ENCODE measurements around the gene SCN1A.

The SCN1A gene

GRCh38 chr2:166135849-166136258, 8.0 kb upstream of the SCN1A start:
- H3K4me3 ChIP-seq (ENCODE audit: low read depth, low read length): no peak overlapping the region
- no peaks in the 10 kb centered on the region for H3K4me1 ChIP-seq (ENCODE audit: control insufficient read depth, insufficient read depth, low read length, unreplicated experiment)
- no peak overlapping the region for H3K27ac ChIP-seq (ENCODE audit: low read depth, low read length)
- H3K36me3 ChIP-seq (ENCODE audit: insufficient read depth, low read length): no peaks in the 10 kb centered on the region
- H3K27me3 ChIP-seq (ENCODE audit: insufficient read depth, low read length): no peaks in the 10 kb centered on the region
- no peaks in the 10 kb centered on the region for H3K79me2 ChIP-seq (ENCODE audit: control insufficient read depth, insufficient read depth, low read length, unreplicated experiment)
- H2AFZ ChIP-seq (ENCODE audit: low read length, unreplicated experiment): no peak overlapping the region

- H3K27ac ChIP-seq (ENCODE audit: low read depth, low read length): no peak overlapping the region
- no peaks in the 10 kb centered on the region for H3K36me3 ChIP-seq (ENCODE audit: insufficient read depth, low read length)
- H2AFZ ChIP-seq (ENCODE audit: low read length, unreplicated experiment): no peak overlapping the region
- no peak overlapping the region for H3K4me3 ChIP-seq (ENCODE audit: low read depth, low read length)
- H3K4me1 ChIP-seq (ENCODE audit: control insufficient read depth, insufficient read depth, low read length, unreplicated experiment): no peaks in the 10 kb centered on the region
- H3K79me2 ChIP-seq (ENCODE audit: control insufficient read depth, insufficient read depth, low read length, unreplicated experiment): no peaks in the 10 kb centered on the region
- H3K27me3 ChIP-seq (ENCODE audit: insufficient read depth, low read length): no peaks in the 10 kb centered on the region
Measured at GRCh38 chr2:166135152-166135848, 7.5 kb upstream of the SCN1A start.

- H3K27ac ChIP-seq (ENCODE audit: low read depth, low read length): no peak overlapping the region
Measured at GRCh38 chr2:166134252-166135151, 6.7 kb upstream of the SCN1A start.

GRCh38 chr2:166133653-166134052, 5.8 kb upstream of the SCN1A start:
- Histone ChIP-seq H2AFZ (ENCODE audit: low read length, unreplicated experiment) (no peak overlapping the region), H3K4me1 (ENCODE audit: control insufficient read depth, insufficient read depth, low read length, unreplicated experiment) (no peaks in the 10 kb centered on the region), H3K79me2 (ENCODE audit: control insufficient read depth, insufficient read depth, low read length, unreplicated experiment) (no peaks in the 10 kb centered on the region), H3K4me3 (ENCODE audit: low read depth, low read length) (no peak overlapping the region), H3K36me3 (ENCODE audit: insufficient read depth, low read length) (no peaks in the 10 kb centered on the region), H3K27ac (ENCODE audit: low read depth, low read length) (no peak overlapping the region), H3K27me3 (ENCODE audit: insufficient read depth, low read length) (no peaks in the 10 kb centered on the region)

More at GRCh38 chr2:166134252-166135151, 6.7 kb upstream of the SCN1A start:
- no peak overlapping the region for H3K4me3 ChIP-seq (ENCODE audit: low read depth, low read length)
- no peak overlapping the region for H2AFZ ChIP-seq (ENCODE audit: low read length, unreplicated experiment)
- no peaks in the 10 kb centered on the region for H3K27me3 ChIP-seq (ENCODE audit: insufficient read depth, low read length)
- no peaks in the 10 kb centered on the region for H3K36me3 ChIP-seq (ENCODE audit: insufficient read depth, low read length)
- no peaks in the 10 kb centered on the region for H3K4me1 ChIP-seq (ENCODE audit: control insufficient read depth, insufficient read depth, low read length, unreplicated experiment)
- no peaks in the 10 kb centered on the region for H3K79me2 ChIP-seq (ENCODE audit: control insufficient read depth, insufficient read depth, low read length, unreplicated experiment)

- H3K27me3 ChIP-seq (ENCODE audit: insufficient read depth, low read length): no peaks in the 10 kb centered on the region
Measured at GRCh38 chr2:166128156-166128505, 311 bp upstream of the SCN1A start.

GRCh38 chr2:166126007-166126639, 1.7 kb downstream of the SCN1A start:
- H3K36me3 ChIP-seq (ENCODE audit: insufficient read depth, low read length): no peaks in the 10 kb centered on the region
- H3K4me3 ChIP-seq (ENCODE audit: low read depth, low read length): no peak overlapping the region
- H3K27ac ChIP-seq (ENCODE audit: low read depth, low read length): no peak overlapping the region
- H3K4me1 ChIP-seq (ENCODE audit: control insufficient read depth, insufficient read depth, low read length, unreplicated experiment): peaks cover 9% of the 10 kb centered on the region
- H3K27me3 ChIP-seq (ENCODE audit: insufficient read depth, low read length): no peaks in the 10 kb centered on the region
- no peak overlapping the region for H2AFZ ChIP-seq (ENCODE audit: low read length, unreplicated experiment)
- no peaks in the 10 kb centered on the region for H3K79me2 ChIP-seq (ENCODE audit: control insufficient read depth, insufficient read depth, low read length, unreplicated experiment)

More at GRCh38 chr2:166128156-166128505, 311 bp upstream of the SCN1A start:
- Histone ChIP-seq H2AFZ (ENCODE audit: low read length, unreplicated experiment) (no peak overlapping the region), H3K4me1 (ENCODE audit: control insufficient read depth, insufficient read depth, low read length, unreplicated experiment) (peaks cover 9% of the 10 kb centered on the region), H3K36me3 (ENCODE audit: insufficient read depth, low read length) (no peaks in the 10 kb centered on the region), H3K4me3 (ENCODE audit: low read depth, low read length) (no peak overlapping the region), H3K79me2 (ENCODE audit: control insufficient read depth, insufficient read depth, low read length, unreplicated experiment) (no peaks in the 10 kb centered on the region), H3K27ac (ENCODE audit: low read depth, low read length) (no peak overlapping the region)

GRCh38 chr2:166125557-166125956, 2.3 kb downstream of the SCN1A start:
- Histone ChIP-seq H3K4me1 (ENCODE audit: control insufficient read depth, insufficient read depth, low read length, unreplicated experiment) (peaks cover 9% of the 10 kb centered on the region), H3K27ac (ENCODE audit: low read depth, low read length) (no peak overlapping the region), H2AFZ (ENCODE audit: low read length, unreplicated experiment) (no peak overlapping the region), H3K36me3 (ENCODE audit: insufficient read depth, low read length) (no peaks in the 10 kb centered on the region), H3K27me3 (ENCODE audit: insufficient read depth, low read length) (no peaks in the 10 kb centered on the region), H3K4me3 (ENCODE audit: low read depth, low read length) (no peak overlapping the region), H3K79me2 (ENCODE audit: control insufficient read depth, insufficient read depth, low read length, unreplicated experiment) (no peaks in the 10 kb centered on the region)

GRCh38 chr2:166118180-166118579, 9.6 kb downstream of the SCN1A start:
- Histone ChIP-seq H3K4me3 (ENCODE audit: low read depth, low read length) (no peak overlapping the region), H3K27me3 (ENCODE audit: insufficient read depth, low read length) (no peaks in the 10 kb centered on the region), H3K4me1 (ENCODE audit: control insufficient read depth, insufficient read depth, low read length, unreplicated experiment) (peaks cover 5% of the 10 kb centered on the region), H3K36me3 (ENCODE audit: insufficient read depth, low read length) (no peaks in the 10 kb centered on the region), H3K79me2 (ENCODE audit: control insufficient read depth, insufficient read depth, low read length, unreplicated experiment) (no peaks in the 10 kb centered on the region), H2AFZ (ENCODE audit: low read length, unreplicated experiment) (no peak overlapping the region), H3K27ac (ENCODE audit: low read depth, low read length) (no peak overlapping the region)

- Histone ChIP-seq H3K36me3 (ENCODE audit: insufficient read depth, low read length) (no peaks in the 10 kb centered on the region), H3K4me3 (ENCODE audit: low read depth, low read length) (no peak overlapping the region), H3K79me2 (ENCODE audit: control insufficient read depth, insufficient read depth, low read length, unreplicated experiment) (no peaks in the 10 kb centered on the region), H3K27me3 (ENCODE audit: insufficient read depth, low read length) (no peaks in the 10 kb centered on the region), H3K4me1 (ENCODE audit: control insufficient read depth, insufficient read depth, low read length, unreplicated experiment) (peaks cover 11% of the 10 kb centered on the region), H2AFZ (ENCODE audit: low read length, unreplicated experiment) (no peak overlapping the region), H3K27ac (ENCODE audit: low read depth, low read length) (no peak overlapping the region)
Measured at GRCh38 chr2:166117491-166117890, 10.3 kb downstream of the SCN1A start.

GRCh38 chr2:166115589-166115988, 12.2 kb downstream of the SCN1A start:
- Histone ChIP-seq H3K79me2 (ENCODE audit: control insufficient read depth, insufficient read depth, low read length, unreplicated experiment) (no peaks in the 10 kb centered on the region), H3K27ac (ENCODE audit: low read depth, low read length) (no peak overlapping the region), H2AFZ (ENCODE audit: low read length, unreplicated experiment) (no peak overlapping the region), H3K36me3 (ENCODE audit: insufficient read depth, low read length) (no peaks in the 10 kb centered on the region), H3K4me1 (ENCODE audit: control insufficient read depth, insufficient read depth, low read length, unreplicated experiment) (peaks cover 21% of the 10 kb centered on the region), H3K27me3 (ENCODE audit: insufficient read depth, low read length) (no peaks in the 10 kb centered on the region), H3K4me3 (ENCODE audit: low read depth, low read length) (no peak overlapping the region)

All from ACC112 (cell line).